GM10847 (cell line): ENCODE results near the gene MTCL1.

Experiments used
- POLR2A ChIP-seq: IDR thresholded peaks from 2 replicates; pipeline ENCODE4 v1.6.1; 2011; ENCODE audit not compliant: insufficient read length; ENCODE audit errors: extremely low read depth

The MTCL1 gene

GRCh38 chr18:8763611-8764010, 58.3 kb downstream of the MTCL1 start:
- TF ChIP-seq POLR2A: no peak

GRCh38 chr18:8765783-8766463, 60.6 kb downstream of the MTCL1 start:
- TF ChIP-seq POLR2A: no peak

GRCh38 chr18:8766559-8767293, 61.4 kb downstream of the MTCL1 start:
- no peak for TF ChIP-seq POLR2A

- no peak for TF ChIP-seq POLR2A
Observed at GRCh38 chr18:8767340-8767739, 62.0 kb downstream of the MTCL1 start.

- TF ChIP-seq POLR2A: no peak
Observed at GRCh38 chr18:8769509-8770095, 64.2 kb downstream of the MTCL1 start.

GRCh38 chr18:8770657-8771056, 65.3 kb downstream of the MTCL1 start:
- no peak for TF ChIP-seq POLR2A

- no peak for TF ChIP-seq POLR2A
Observed at GRCh38 chr18:8771930-8772329, 66.6 kb downstream of the MTCL1 start.

GRCh38 chr18:8773980-8774379, 68.6 kb downstream of the MTCL1 start:
- TF ChIP-seq POLR2A: no peak

- TF ChIP-seq POLR2A: no peak
Observed at GRCh38 chr18:8776013-8776943, 70.9 kb downstream of the MTCL1 start.

- TF ChIP-seq POLR2A: no peak
Observed at GRCh38 chr18:8777846-8778245, 72.5 kb downstream of the MTCL1 start.

GRCh38 chr18:8778386-8778785, 73.0 kb downstream of the MTCL1 start:
- TF ChIP-seq POLR2A: no peak

- TF ChIP-seq POLR2A: no peak
Observed at GRCh38 chr18:8778824-8779223, 73.5 kb downstream of the MTCL1 start.

GRCh38 chr18:8779251-8779650, 73.9 kb downstream of the MTCL1 start:
- no peak for TF ChIP-seq POLR2A

- TF ChIP-seq POLR2A: no peak
Observed at GRCh38 chr18:8780227-8780626, 74.9 kb downstream of the MTCL1 start.

GRCh38 chr18:8781671-8782070, 76.3 kb downstream of the MTCL1 start:
- TF ChIP-seq POLR2A: no peak
